ENCODE measurements around the gene CLDN9. TPM values are rescaled to one million over a fixed set of nuclear protein-coding genes. Genes with fewer than 3 reads are reported as not detected.
A peak's percentile ranks its signal among the peaks of the same experiment; 100 is the strongest.

CLDN9 gene
- total and polyA plus RNA-seq, 9 of the 15 experiments (the other 6 are each of a cell fraction or from before 2014, with no cell fraction given): 0.12 to 0.44 (median 0.22) TPM; not detected in 4

DNA sequence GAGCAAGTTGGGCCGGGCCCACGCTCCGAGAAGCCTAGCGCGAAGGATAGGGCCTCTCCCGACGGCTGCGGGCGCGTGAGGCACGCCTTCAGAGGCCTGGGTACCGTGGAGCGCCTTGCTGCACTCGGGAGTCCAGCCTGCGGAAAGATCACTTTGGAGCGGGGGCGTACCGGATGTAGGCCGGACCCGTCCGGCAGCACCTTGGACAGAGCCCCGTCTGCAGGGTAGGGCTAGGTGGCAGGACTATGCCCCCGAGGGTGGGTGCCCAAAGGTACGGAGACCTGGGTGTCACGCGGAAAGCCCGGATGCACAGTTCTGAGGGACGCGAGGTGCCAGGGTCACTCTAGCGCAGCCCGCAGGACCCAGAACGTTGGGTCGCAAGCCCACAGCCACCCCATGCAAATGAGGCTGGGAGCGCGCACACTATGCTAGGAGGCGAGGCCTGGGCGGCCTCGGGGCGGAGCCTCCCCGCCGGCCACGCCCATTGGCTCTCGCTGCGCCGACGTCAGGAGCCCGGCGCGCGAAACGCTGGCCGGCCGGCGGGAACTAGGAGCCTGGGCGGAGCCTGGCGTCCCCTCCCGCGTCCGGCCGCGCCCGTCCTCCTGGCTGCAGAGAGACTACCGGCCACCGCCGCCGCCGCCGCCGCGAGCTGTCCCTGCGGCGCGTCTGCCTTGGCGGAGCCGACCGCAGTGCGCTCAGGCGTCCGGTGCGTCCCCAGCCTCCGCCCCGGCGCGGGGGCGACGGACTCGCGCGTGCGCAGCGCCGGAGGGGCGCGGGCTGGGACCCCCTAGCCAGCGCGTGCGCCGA, 43.8 kb upstream of the CLDN9 start, which contains the start of gene PAQR4 (continued):
- TF ChIP-seq NR2C2 (CRISPR knock-in tag; IDR thresholded peaks at IDR 0.05) (peak; percentile 70), NR2C2 (tag; IDR thresholded peaks at IDR 0.05) (no peak), MAFG (tag; conservative IDR thresholded peaks at IDR 0.05) (no peak), SIN3A (IDR thresholded peaks at IDR 0.05; ENCODE audit: borderline replicate concordance in 2 of 2, control insufficient read depth in 1 of 2, low read depth in 2 of 2, low read length in 2 of 2) (peak; percentile 96 to 97), FOXP1 (CRISPR knock-in tag; IDR thresholded peaks at IDR 0.05) (peak; percentile 88; the same call in 1 of the 2 replicates), SNRNP70 (optimal IDR thresholded peaks at IDR 0.05; ENCODE audit: low read depth, low read length) (no peak), SP2 (IDR thresholded peaks at IDR 0.05; ENCODE audit: extremely low read depth, low read depth, low read length, poor library complexity, severe bottlenecking) (no peak), HCFC1 (IDR thresholded peaks at IDR 0.05; ENCODE audit: low read depth, low read length) (no peak), L3MBTL2 (IDR thresholded peaks at IDR 0.05) (peak; percentile 66), ZNF436 (CRISPR knock-in tag; IDR thresholded peaks at IDR 0.05) (no peak), STAG1 (CRISPR knock-in tag; IDR thresholded peaks at IDR 0.05; ENCODE audit: borderline replicate concordance) (peak; percentile 70; the same call in 1 of the 2 replicates), ZNF347 (CRISPR knock-in tag; IDR thresholded peaks at IDR 0.05; ENCODE audit: low read depth) (no peak), ARID2 (IDR thresholded peaks at IDR 0.05) (0 out of 2 replicates have a peak, but pooled peaks have one; percentile 24), HDGF (IDR thresholded peaks at IDR 0.05) (no peak), LARP7 (IDR thresholded peaks at IDR 0.05) (no peak)
- TF ChIP-seq, protein P1, sequence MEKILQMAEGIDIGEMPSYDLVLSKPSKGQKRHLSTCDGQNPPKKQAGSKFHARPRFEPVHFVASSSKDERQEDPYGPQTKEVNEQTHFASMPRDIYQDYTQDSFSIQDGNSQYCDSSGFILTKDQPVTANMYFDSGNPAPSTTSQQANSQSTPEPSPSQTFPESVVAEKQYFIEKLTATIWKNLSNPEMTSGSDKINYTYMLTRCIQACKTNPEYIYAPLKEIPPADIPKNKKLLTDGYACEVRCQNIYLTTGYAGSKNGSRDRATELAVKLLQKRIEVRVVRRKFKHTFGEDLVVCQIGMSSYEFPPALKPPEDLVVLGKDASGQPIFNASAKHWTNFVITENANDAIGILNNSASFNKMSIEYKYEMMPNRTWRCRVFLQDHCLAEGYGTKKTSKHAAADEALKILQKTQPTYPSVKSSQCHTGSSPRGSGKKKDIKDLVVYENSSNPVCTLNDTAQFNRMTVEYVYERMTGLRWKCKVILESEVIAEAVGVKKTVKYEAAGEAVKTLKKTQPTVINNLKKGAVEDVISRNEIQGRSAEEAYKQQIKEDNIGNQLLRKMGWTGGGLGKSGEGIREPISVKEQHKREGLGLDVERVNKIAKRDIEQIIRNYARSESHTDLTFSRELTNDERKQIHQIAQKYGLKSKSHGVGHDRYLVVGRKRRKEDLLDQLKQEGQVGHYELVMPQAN (IDR thresholded peaks at IDR 0.05; ENCODE audit: borderline replicate concordance): peak; percentile 99
- TF ChIP-seq, protein P2, sequence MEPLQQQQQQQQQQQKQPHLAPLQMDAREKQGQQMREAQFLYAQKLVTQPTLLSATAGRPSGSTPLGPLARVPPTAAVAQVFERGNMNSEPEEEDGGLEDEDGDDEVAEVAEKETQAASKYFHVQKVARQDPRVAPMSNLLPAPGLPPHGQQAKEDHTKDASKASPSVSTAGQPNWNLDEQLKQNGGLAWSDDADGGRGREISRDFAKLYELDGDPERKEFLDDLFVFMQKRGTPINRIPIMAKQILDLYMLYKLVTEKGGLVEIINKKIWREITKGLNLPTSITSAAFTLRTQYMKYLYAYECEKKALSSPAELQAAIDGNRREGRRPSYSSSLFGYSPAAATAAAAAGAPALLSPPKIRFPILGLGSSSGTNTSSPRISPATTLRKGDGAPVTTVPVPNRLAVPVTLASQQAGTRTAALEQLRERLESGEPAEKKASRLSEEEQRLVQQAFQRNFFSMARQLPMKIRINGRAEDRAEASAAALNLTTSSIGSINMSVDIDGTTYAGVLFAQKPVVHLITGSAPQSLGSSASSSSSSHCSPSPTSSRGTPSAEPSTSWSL (CRISPR knock-in tag; IDR thresholded peaks at IDR 0.05; ENCODE audit: borderline replicate concordance): no peak
- TF ChIP-seq, protein P3, sequence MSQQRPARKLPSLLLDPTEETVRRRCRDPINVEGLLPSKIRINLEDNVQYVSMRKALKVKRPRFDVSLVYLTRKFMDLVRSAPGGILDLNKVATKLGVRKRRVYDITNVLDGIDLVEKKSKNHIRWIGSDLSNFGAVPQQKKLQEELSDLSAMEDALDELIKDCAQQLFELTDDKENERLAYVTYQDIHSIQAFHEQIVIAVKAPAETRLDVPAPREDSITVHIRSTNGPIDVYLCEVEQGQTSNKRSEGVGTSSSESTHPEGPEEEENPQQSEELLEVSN (IDR thresholded peaks at IDR 0.05; ENCODE audit: borderline replicate concordance in 1 of 2, extremely low read depth in 1 of 2, insufficient read depth in 1 of 2, insufficient read length in 1 of 2, low read depth in 1 of 2, low read length in 1 of 2, poor library complexity in 1 of 2, severe bottlenecking in 1 of 2): peak; percentile 53 to 90
- TF ChIP-seq, protein P4, sequence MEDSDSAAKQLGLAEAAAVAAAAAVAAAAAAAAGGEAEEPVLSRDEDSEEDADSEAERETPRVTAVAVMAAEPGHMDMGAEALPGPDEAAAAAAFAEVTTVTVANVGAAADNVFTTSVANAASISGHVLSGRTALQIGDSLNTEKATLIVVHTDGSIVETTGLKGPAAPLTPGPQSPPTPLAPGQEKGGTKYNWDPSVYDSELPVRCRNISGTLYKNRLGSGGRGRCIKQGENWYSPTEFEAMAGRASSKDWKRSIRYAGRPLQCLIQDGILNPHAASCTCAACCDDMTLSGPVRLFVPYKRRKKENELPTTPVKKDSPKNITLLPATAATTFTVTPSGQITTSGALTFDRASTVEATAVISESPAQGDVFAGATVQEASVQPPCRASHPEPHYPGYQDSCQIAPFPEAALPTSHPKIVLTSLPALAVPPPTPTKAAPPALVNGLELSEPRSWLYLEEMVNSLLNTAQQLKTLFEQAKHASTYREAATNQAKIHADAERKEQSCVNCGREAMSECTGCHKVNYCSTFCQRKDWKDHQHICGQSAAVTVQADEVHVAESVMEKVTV (CRISPR knock-in tag; IDR thresholded peaks at IDR 0.05): no peak
- TF ChIP-seq, protein P5, sequence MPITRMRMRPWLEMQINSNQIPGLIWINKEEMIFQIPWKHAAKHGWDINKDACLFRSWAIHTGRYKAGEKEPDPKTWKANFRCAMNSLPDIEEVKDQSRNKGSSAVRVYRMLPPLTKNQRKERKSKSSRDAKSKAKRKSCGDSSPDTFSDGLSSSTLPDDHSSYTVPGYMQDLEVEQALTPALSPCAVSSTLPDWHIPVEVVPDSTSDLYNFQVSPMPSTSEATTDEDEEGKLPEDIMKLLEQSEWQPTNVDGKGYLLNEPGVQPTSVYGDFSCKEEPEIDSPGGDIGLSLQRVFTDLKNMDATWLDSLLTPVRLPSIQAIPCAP (CRISPR knock-in tag; IDR thresholded peaks at IDR 0.05; ENCODE audit: borderline replicate concordance): peak; percentile 78; the same call in 1 of the 2 replicates
